Stimulated activated effector memory CD8-positive, alpha-beta T cell treated with anti-CD3 and anti-CD28 coated beads, Interleukin-12 subunit alpha, Interleukin-12 subunit beta, amount 100 ng/mL, for 72 hours (primary cell): ENCODE measurements around the gene ZNF862.

ENCODE experiments used
- ATAC-seq: fragments of 150-1000 bp; cut with Tn5 transposase; 2 replicates; pipeline ENCODE4 v1.10.0; 2021
- DNase-seq, 2 donors: peaks; one replicate each; pipeline ENCODE4 v3.0.0; 2021 to 2022; ENCODE audit warnings: low spot score in 2 of 2
- H3K27ac Mint-ChIP-seq: one replicate; pipeline ENCODE4 v1.8.0; 2022; ENCODE audit warnings: mild to moderate bottlenecking, mixed read lengths
- H3K36me3 Mint-ChIP-seq: one replicate; pipeline ENCODE4 v1.8.0; 2022; ENCODE audit warnings: mild to moderate bottlenecking, mixed read lengths
- H3K4me1 Mint-ChIP-seq: one replicate; pipeline ENCODE4 v1.8.0; 2022; ENCODE audit warnings: mixed read lengths
- H3K4me3 Mint-ChIP-seq: one replicate; pipeline ENCODE4 v1.8.0; 2022; ENCODE audit warnings: mild to moderate bottlenecking, mixed read lengths
- H3K9me3 Mint-ChIP-seq: one replicate; pipeline ENCODE4 v1.8.0; 2022; ENCODE audit warnings: mixed read lengths

The ZNF862 gene

DNA sequence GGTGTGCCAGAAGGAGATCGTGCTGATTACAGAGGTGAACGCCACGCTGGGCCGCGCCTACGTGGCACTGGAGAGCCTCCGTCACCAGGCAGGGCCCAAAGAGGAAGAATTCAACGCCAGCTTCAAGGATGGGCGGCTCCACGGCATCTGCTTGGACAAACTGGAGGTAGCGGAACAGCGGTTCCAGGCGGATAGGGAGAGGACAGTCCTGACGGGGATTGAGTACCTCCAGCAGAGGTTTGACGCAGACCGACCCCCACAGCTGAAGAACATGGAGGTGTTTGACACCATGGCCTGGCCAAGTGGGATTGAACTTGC lies 23.5 kb downstream of the ZNF862 start:
- Mint-ChIP-seq H3K27ac (no peak overlapping the region), H3K4me1 (peaks cover 26% of the 10 kb centered on the region), H3K36me3 (peaks cover 6% of the 10 kb centered on the region), H3K4me3 (no peak overlapping the region), H3K9me3 (no peaks in the 10 kb centered on the region)
- DNase-seq (no peak), ATAC-seq (no peak)

DNA sequence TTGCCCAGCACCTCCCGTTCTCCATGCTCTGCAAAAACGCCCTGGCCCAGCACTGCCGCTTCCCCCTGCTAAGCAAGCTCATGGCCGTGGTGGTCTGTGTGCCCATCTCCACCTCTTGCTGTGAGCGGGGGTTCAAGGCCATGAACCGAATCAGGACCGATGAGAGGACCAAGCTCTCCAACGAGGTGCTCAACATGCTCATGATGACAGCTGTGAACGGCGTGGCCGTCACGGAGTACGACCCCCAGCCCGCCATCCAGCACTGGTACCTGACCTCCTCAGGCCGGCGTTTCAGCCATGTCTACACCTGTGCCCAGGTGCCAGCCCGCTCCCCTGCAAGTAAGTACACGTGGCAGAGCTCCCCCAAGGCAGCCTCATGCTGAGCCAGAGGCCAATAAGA lies 24.0 kb downstream of the ZNF862 start:
- peaks cover 26% of the 10 kb centered on the region for H3K4me1 Mint-ChIP-seq
- H3K27ac Mint-ChIP-seq, result peak overlapping the region; percentile 38
- DNase-seq (no peak), ATAC-seq (no peak)
- no peak overlapping the region for H3K4me3 Mint-ChIP-seq
- H3K9me3 Mint-ChIP-seq, result no peaks in the 10 kb centered on the region
- H3K36me3 Mint-ChIP-seq, result peaks cover 6% of the 10 kb centered on the region

DNA sequence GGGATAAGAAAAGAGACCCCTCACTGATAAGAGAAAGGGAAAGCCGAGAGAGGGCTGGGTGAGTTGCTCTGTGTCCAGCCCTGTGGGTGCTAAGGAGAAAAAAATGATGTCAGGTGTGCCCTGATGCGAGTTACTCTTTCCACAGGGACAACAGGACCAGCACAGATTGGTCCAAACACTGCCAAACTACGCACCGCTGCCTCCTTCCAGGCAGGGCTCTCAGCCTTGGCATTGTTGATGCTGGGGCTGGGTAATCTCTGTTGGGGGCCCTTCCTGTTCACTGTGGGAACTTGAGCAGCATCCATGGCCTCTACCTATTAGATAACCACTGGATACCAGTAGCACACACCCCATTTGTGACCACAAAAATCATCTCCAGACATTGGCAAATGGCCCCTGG lies 25.3 kb downstream of the ZNF862 start:
- ATAC-seq (no peak), DNase-seq (no peak)
- H3K4me1 Mint-ChIP-seq, result peaks cover 31% of the 10 kb centered on the region
- H3K9me3 Mint-ChIP-seq, result no peaks in the 10 kb centered on the region
- no peak overlapping the region for H3K4me3 Mint-ChIP-seq
- H3K36me3 Mint-ChIP-seq, result peaks cover 6% of the 10 kb centered on the region
- peak overlapping the region; percentile 38 for H3K27ac Mint-ChIP-seq

DNA sequence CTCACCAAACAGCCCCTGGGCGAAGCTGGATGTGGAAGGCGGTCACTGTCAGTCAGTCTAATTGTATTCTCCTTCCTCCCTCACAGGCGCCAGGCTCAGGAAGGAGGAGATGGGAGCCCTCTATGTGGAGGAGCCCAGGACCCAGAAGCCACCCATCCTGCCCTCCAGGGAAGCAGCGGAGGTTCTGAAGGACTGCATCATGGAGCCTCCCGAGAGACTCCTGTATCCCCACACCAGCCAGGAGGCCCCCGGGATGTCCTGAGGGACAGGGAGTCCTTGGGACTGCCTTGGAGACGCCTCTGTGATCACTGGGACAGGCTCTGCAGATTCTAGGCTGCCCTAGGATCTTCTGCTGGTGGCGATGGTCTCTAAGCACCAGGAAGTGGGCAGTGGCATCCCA lies 25.8 kb downstream of the ZNF862 start:
- Mint-ChIP-seq H3K36me3 (peaks cover 6% of the 10 kb centered on the region), H3K27ac (peak overlapping the region; percentile 87), H3K9me3 (no peaks in the 10 kb centered on the region), H3K4me1 (peaks cover 36% of the 10 kb centered on the region), H3K4me3 (no peak overlapping the region)
- ATAC-seq (no peak), DNase-seq (no peak)

DNA sequence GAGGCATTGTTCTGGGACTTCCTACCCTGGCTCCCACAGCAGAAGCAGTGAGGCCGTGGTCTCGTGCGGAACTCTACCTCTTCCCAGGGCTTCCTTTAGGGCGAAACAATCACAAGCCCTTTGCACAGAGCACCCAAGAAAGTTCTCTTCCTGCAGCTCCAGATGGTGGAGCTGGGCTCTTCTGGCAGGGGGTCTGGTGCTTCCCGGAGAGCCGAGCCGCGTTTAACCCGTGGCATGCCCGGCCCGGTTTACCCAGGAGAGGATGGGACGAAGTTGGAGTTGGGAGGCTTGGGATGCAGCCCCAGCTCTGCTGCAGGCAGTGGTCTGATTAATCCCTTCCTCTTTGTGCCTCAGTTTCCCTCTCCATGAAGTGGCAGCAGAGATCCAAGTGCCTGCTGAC lies 26.6 kb downstream of the ZNF862 start:
- ATAC-seq (no peak), DNase-seq (no peak)
- peaks cover 6% of the 10 kb centered on the region for H3K36me3 Mint-ChIP-seq
- H3K27ac Mint-ChIP-seq, result peak overlapping the region; percentile 89
- no peaks in the 10 kb centered on the region for H3K9me3 Mint-ChIP-seq
- H3K4me1 Mint-ChIP-seq, result peaks cover 43% of the 10 kb centered on the region
- no peak overlapping the region for H3K4me3 Mint-ChIP-seq

DNA sequence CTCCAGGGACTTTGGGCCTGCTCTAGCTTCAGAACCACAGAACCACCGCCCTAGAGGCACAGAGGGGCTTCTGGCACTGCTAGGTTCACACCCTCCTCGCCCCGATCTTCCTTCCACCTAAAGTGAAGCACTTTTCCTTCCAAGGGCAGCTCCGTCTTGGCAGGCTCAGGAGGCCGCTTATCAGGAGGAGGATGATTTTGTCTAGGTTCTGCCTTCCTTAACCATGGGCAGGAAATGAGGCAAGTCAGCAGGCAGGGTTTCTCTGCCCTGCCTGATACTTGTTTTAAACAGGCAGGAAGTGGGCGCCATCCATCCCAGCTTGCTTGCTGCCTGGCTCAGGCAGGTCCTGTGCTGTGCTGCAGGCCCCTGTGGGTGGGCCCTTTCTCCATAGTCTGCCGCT lies 27.3 kb downstream of the ZNF862 start:
- DNase-seq (peak; percentile 20 to 70), ATAC-seq (peak; percentile 83)
- Mint-ChIP-seq H3K4me3 (peak overlapping the region; percentile 13), H3K36me3 (peaks cover 6% of the 10 kb centered on the region), H3K9me3 (no peaks in the 10 kb centered on the region), H3K27ac (peak overlapping the region; percentile 89), H3K4me1 (peaks cover 49% of the 10 kb centered on the region)

DNA sequence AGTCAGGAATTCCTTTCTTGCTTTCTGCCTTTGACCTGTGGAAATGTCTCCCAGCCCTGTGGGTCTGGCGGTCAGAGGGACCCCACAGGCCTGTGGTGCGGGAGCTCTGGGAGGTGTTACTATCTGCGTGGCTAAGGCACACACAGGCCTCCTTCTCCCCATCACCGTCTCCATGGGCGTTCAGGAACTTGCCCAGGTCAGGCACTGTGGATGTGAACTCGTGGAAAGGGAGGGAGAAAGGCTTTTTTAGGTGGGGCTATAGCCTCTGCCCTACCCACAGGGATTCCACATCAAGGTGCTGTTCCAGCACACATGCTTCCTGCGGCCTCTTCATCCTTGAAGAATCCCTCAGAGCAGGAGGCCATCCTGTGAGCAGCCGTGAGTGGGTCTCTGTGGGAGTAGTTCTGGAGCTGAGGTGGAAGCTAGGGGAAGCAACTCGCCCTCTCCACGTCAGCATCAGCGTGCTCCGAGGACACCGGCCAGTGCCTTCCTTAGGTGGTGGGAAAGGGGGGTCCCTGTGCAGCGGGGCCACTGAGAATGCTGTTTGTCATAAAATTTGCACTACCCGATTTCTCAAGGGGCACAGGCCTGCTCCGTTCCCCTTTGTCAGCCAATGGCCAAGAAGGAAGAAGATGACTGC lies 28.1 kb downstream of the ZNF862 start:
- Mint-ChIP-seq H3K9me3 (no peaks in the 10 kb centered on the region), H3K27ac (peak overlapping the region; percentile 89)

DNA sequence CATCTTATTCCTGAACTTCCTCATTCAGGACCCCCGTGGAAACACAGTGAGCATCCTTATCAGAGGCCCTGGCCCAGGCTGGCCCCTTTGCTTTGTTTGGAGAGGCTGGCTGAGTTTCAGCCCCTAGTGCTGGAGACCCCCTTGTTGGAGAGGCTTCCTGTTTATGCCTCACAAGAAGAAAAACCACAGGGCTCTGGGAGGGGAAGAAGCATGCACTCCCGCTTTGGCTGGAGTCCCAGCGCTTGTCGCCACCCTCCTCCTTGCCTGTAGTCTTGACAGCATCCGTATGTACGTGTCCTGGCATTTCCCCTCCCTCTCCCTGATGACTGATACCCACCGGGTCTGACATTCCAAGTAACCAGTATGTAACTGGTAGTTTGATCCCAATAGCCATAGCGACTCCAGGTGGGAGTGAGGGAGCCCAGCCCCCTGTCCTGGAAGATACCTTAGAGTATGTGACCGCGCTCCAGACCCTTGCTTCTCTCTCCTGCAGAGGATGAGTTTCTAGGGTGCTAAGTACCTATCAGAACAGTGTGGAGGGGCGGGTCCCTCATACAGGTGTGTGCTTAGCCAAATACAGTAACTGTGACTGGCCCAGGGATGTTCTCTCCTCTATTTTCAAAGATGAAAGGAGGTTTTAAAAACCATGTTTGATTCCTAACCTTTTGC lies 28.7 kb downstream of the ZNF862 start:
- Mint-ChIP-seq H3K4me1 (peaks cover 64% of the 10 kb centered on the region), H3K9me3 (no peaks in the 10 kb centered on the region), H3K4me3 (no peak overlapping the region), H3K36me3 (peaks cover 6% of the 10 kb centered on the region), H3K27ac (peak overlapping the region; percentile 89)
- ATAC-seq (no peak), DNase-seq (no peak)

More for the DNA sequence above, 28.1 kb downstream of the ZNF862 start:
- Mint-ChIP-seq H3K36me3 (peaks cover 6% of the 10 kb centered on the region), H3K4me1 (peaks cover 58% of the 10 kb centered on the region), H3K4me3 (peak overlapping the region; percentile 13)
- no peak for DNase-seq
- ATAC-seq, result no peak

DNA sequence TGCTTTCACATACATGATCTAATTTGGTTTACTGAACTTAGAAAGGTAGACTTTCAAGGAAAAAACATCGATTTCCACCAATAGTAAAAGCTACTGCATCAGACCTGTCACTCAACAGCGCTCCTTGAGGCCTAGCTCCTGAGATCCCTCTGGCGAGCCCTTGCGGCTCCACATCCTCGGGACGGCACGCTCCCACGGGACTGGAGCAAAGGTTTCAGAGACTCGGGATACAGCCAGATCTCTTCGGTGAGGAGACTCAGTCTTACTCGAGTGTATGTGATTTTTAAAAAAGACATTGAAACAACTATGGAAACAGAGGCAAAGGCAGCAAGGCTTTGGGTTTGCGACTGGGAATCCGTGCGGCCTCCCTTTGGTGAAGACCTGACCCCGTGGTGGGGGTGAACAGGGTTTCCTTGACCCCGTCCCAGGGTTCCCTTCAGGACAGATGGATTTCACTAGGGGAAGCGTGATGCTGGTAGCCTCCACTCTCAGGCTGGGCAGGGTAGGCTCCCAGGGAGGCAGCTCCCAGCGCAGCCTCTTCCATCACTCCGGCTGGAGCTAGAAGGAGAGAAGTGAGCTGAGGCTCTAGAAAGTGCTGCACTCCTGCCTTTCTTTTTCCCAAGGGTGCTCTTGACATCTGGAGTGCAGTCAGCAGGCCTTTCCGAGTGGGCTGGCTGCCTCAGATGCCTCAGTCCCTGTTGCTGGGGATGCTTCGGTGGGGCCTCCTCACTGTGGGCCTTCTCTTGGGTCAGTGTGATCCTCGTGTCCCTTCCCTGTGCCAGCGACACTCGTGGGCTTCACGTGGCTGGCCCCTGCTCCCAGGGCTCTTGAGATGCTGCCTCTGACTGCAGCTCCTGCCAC lies 29.8 kb downstream of the ZNF862 start:
- DNase-seq, result no peak
- no peak for ATAC-seq
- Mint-ChIP-seq H3K27ac (peak overlapping the region; percentile 89), H3K4me1 (peaks cover 71% of the 10 kb centered on the region), H3K36me3 (peaks cover under 1% of the 10 kb centered on the region), H3K4me3 (no peak overlapping the region), H3K9me3 (no peaks in the 10 kb centered on the region)

DNA sequence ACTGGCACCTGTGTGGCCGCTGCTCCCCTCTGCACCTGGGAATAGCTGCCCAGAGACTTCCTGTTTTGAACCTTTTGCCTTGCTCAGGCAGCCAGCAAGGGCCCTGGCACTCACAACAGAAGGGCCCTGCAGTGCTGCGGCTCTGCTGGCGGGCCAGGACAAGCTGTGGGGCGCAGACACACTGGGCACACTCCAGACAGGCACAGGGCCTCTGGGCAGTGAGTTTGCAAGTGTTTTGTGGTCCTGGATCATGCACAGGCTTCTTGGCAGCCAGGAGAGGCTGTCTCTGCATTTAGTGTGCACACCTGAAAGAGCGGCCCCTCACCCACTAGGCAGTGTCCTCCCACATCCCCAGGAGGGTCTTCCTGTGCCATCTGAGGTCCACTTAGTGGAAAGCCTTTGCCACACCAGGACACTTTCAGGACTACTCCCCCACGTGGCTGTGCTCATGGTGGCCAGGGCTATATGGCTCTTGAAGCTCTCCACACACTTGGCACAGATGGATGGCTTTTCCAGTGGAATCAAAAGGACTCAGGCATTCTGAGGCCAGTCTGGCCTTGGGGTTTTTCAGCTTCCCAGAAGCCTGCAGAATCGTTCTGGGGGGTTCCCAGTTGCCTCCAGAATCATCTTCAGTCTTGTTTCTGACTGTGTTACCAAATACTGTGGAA lies 30.6 kb downstream of the ZNF862 start:
- H3K4me3 Mint-ChIP-seq, result no peak overlapping the region
- no peaks in the 10 kb centered on the region for H3K9me3 Mint-ChIP-seq
- DNase-seq, result no peak
- H3K36me3 Mint-ChIP-seq, result no peaks in the 10 kb centered on the region
- peak overlapping the region; percentile 37 for H3K27ac Mint-ChIP-seq
- ATAC-seq, result no peak
- peaks cover 71% of the 10 kb centered on the region for H3K4me1 Mint-ChIP-seq

DNA sequence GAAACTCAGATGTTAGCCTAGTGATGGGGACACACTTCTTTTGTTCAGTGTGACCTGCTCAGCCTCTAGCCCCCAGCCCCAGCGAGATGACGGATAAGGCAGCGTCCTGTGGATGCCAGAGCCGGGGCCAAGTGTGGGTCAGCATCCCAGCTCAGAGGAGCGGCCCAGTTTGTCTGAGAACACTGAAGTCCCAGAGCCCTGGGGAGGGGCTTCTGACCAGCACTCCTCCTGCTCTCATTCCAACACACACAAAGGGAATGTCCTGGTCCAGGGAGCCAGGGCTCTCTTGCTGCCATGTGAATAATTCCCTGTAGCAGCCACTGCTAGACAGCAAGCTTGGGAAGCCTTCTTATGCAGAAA lies 31.1 kb downstream of the ZNF862 start:
- no peaks in the 10 kb centered on the region for H3K36me3 Mint-ChIP-seq
- ATAC-seq (no peak), DNase-seq (no peak)
- no peak overlapping the region for H3K4me3 Mint-ChIP-seq
- peak overlapping the region; percentile 83 for H3K27ac Mint-ChIP-seq
- no peaks in the 10 kb centered on the region for H3K9me3 Mint-ChIP-seq
- peaks cover 71% of the 10 kb centered on the region for H3K4me1 Mint-ChIP-seq

DNA sequence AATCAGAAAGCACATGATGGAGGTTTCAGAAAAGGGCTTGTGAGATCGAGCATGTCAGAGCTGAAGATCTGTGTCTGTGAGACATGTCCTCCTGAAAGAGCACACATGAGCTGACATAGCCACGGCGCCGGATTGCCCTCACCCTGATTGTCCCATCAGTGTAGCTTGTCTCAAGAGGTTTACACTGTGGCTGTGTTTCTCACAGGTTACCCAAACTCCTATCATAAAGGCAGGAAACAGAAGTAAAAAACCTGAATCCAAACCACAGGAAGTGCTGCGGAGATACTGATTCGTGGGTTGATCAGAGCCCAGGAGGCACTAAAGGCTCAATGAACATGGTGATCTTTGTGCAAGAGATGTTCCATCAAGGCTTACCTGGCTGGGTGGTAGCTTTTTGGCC lies 31.7 kb downstream of the ZNF862 start:
- Mint-ChIP-seq H3K36me3 (no peaks in the 10 kb centered on the region), H3K4me3 (peak overlapping the region; percentile 20), H3K9me3 (no peaks in the 10 kb centered on the region), H3K4me1 (peaks cover 74% of the 10 kb centered on the region), H3K27ac (peak overlapping the region; percentile 83)
- peak in 1 of 2 donors; percentile 64 for DNase-seq
- ATAC-seq, result peak; percentile 2

DNA sequence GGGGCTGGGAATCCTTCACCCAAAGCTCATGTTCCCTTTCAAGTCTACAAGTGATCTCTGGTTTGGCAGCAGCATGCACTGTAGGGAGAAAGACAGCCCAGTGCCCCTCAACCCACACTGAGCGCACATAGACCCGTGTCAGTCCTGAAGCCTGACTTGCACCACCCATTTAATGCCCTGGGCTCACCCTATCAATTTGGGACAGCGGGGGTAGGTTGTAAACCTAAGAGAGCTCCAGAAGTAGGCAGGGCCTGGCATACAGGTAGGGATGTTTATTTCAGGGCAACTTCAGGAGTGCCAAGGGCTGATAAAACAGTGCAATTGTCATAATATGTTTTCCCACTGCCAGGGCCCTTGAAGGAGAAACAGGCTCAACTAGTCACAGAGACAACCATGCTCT lies 32.1 kb downstream of the ZNF862 start:
- Mint-ChIP-seq H3K9me3 (no peaks in the 10 kb centered on the region), H3K27ac (peak overlapping the region; percentile 83), H3K36me3 (no peaks in the 10 kb centered on the region), H3K4me3 (peak overlapping the region; percentile 20), H3K4me1 (peaks cover 75% of the 10 kb centered on the region)
- DNase-seq, result no peak
- ATAC-seq, result no peak

DNA sequence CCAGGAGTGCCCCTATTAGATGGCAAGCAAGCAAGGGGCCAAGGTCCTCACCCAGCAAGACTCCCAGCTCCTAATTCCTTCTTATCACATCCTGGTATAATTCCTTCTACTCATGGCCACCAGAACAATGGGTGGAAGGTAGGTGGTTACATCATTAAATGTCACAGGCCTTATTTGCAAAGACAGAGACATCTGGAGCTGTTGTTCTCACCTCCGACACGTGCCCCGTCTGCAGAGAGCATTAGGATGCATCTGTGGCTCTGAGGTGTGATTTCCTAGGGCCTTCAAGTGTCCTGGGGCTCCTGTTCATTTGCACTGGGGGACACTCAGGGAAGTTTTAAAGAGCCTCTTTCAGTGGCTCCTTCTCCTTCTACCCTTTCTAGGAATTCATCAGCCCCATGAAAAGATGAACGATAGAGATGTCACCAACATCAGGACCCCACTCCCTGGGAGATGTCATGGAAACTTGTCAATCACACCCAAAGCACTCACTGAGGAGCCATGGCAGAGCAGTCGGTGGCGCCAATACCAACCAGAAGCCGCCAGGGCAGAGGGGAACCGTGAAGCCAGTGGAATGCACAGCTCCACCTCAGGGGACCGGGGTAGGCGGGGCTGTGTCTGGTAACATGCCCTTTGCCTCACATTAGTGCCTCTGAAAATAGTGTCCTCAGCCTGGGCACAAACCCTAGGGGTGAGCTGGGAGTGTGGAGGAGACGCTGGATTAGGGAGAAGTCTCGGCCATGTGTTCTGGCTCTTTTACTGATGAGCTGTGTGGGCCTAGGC lies 32.7 kb downstream of the ZNF862 start:
- H3K4me1 Mint-ChIP-seq, result peaks cover 75% of the 10 kb centered on the region
- H3K9me3 Mint-ChIP-seq, result no peaks in the 10 kb centered on the region
- DNase-seq (no peak), ATAC-seq (no peak)
- no peak overlapping the region for H3K27ac Mint-ChIP-seq
- H3K36me3 Mint-ChIP-seq, result no peaks in the 10 kb centered on the region
- peak overlapping the region; percentile 77 for H3K4me3 Mint-ChIP-seq

DNA sequence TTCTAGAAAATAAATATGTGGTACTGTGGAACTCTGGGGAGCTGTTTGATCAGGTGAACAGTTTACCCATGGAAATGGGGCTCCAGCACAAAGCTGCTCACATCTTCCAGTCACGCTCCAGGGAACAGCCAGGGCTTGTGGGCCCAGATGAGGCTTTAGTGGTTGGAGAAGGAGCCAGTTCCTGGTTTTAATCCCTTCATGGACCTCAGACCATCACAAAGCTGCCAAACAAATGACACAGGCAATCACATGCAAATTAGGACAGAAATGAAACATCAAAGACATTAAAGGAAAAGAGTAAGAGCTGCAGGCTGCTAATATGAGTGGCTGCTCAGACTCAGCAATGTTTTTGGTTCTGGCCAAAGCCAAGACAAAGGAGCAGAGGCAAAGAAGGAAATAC lies 33.4 kb downstream of the ZNF862 start:
- Mint-ChIP-seq H3K27ac (peak overlapping the region; percentile 40), H3K4me3 (peak overlapping the region; percentile 77), H3K36me3 (no peaks in the 10 kb centered on the region), H3K9me3 (no peaks in the 10 kb centered on the region), H3K4me1 (peaks cover 71% of the 10 kb centered on the region)
- peak in 1 of 2 donors; percentile 53 for DNase-seq
- ATAC-seq, result no peak
